NCI-H2029 treated with DMSO at 0.1 percent for 48 hours (cell line): ENCODE results near the gene RIMBP3B.
"Not testable (repeated sequence)": the region's sequence is repeated elsewhere in the genome, so short reads cannot be mapped to it uniquely, and the experiment has no call there.

ENCODE experiments used
- DNase-seq: peaks from one replicate; lab custom pipeline; 2025; lab: John Stamatoyannopoulos, UW

Gene RIMBP3B, protein sequence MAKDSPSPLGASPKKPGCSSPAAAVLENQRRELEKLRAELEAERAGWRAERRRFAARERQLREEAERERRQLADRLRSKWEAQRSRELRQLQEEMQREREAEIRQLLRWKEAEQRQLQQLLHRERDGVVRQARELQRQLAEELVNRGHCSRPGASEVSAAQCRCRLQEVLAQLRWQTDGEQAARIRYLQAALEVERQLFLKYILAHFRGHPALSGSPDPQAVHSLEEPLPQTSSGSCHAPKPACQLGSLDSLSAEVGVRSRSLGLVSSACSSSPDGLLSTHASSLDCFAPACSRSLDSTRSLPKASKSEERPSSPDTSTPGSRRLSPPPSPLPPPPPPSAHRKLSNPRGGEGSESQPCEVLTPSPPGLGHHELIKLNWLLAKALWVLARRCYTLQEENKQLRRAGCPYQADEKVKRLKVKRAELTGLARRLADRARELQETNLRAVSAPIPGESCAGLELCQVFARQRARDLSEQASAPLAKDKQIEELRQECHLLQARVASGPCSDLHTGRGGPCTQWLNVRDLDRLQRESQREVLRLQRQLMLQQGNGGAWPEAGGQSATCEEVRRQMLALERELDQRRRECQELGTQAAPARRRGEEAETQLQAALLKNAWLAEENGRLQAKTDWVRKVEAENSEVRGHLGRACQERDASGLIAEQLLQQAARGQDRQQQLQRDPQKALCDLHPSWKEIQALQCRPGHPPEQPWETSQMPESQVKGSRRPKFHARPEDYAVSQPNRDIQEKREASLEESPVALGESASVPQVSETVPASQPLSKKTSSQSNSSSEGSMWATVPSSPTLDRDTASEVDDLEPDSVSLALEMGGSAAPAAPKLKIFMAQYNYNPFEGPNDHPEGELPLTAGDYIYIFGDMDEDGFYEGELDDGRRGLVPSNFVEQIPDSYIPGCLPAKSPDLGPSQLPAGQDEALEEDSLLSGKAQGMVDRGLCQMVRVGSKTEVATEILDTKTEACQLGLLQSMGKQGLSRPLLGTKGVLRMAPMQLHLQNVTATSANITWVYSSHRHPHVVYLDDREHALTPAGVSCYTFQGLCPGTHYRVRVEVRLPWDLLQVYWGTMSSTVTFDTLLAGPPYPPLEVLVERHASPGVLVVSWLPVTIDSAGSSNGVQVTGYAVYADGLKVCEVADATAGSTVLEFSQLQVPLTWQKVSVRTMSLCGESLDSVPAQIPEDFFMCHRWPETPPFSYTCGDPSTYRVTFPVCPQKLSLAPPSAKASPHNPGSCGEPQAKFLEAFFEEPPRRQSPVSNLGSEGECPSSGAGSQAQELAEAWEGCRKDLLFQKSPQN (N-terminal part only)

DNA sequence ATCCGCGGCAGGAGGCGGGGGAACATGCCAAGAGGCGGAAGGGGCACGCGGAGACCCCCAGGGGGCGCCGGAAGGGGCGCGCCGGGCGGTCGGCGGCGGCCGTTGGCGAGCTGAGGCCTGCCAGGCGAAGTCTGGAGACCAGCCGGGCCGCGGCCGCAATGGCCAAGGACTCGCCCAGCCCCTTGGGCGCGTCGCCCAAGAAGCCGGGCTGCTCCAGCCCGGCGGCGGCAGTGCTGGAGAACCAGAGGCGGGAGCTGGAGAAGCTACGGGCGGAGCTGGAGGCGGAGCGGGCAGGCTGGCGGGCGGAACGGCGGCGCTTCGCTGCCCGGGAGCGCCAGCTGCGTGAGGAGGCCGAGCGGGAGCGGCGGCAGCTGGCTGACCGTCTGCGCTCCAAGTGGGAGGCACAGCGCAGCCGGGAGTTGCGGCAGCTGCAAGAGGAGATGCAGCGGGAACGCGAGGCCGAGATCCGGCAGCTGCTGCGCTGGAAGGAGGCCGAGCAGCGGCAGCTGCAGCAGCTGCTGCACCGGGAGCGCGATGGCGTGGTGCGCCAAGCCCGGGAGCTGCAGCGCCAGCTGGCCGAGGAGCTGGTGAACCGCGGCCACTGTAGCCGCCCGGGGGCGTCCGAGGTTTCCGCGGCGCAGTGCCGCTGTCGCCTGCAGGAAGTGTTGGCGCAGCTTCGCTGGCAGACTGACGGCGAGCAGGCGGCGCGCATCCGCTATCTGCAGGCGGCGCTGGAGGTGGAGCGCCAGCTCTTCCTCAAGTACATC lies at the start of gene RIMBP3B:
TSS of gene RIMBP3B (plus strand) at position 51 of the 767 bp plus-strand sequence. CDS start at position 159, 108 bp downstream.
- not testable (repeated sequence) for DNase-seq

DNA sequence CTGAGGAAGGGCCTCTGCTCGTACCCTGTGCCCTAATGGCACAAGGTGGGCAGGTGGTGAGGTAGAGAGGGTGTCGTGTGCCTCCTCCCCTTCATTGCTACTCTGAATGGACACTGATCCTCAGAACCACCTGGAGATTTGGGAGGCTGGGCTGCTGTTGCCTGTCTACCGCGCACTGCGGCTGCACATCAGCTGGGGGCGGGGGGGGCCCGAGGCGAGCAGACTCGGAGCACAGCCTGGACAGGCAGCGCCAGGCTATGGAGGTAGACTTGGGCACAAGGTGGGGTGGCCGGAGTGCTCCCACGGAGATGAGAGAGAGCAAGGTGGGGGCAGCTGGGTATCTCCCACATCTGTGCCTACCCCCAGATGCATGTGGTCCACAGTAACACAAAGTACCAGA lies 26.0 kb upstream of the RIMBP3B start:
- DNase-seq: not testable (repeated sequence)

DNA sequence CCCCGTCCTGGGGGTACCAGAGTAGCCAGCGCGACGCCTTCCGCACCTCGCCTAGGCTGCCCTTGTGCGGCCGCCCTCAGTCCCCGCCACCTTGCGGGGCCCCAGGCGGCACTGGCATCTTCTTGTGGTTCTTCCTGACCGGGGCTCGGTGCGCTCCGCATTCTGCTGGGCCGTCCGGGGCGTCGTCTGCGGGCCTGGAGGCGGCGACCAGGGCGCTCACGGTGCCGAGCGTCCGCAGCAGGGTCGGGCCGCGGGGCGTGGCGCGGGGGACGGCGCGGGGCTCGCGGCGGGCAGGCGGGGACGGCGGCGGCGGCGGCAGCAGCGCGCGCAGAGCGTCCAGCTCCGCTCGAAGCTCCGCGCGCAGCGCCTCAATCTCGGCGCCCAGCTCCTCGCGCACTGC lies 23.0 kb upstream of the RIMBP3B start:
- DNase-seq: not testable (repeated sequence)

- DNase-seq: not testable (repeated sequence)
Observed at GRCh38 chr22:21362473-21362872, 21.1 kb upstream of the RIMBP3B start.

GRCh38 chr22:21363061-21363460 lies 20.5 kb upstream of the RIMBP3B start:
- not testable (repeated sequence) for DNase-seq

DNA sequence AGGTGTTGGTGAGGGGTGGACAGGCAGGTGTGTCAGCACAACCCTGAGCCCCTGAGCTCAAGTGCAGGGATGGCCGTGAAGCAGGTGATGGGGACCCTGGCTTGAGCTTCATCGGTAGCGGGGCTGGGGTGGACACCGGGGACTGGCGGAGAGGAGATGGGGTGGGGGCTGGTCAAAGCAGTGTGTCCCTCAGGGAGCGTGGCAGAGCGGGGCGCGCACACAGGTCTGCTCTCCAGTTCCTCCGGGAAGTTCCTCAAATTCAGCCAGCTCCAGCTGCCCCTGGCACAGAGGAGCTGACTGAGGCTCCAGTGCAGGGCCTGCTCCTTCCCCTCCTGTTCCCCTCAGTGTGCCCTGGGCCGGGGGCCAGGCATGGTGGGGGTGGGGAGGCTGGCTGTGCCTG lies 19.7 kb upstream of the RIMBP3B start:
- not testable (repeated sequence) for DNase-seq

GRCh38 chr22:21364362-21364761 lies 19.2 kb upstream of the RIMBP3B start:
- not testable (repeated sequence) for DNase-seq

DNA sequence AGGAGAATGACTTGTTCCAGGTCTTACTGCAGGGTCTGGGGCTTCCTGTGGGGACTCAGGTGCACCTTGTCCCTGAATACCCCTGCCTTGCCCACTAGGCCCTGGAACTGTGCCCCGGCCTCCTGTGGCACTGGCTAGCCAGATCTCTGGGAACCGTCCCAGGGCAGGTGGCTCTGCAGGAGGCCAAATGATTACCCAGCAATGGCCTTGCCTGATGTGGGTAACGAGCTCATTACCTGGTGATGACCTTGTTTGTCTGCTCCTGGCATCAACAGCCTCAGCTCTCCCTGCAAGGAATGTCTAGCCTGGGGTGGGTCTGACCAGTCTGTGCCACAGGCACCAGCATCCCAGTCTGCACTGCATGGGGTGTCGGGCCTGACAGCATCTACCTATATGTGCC lies 18.2 kb upstream of the RIMBP3B start:
- not testable (repeated sequence) for DNase-seq

- DNase-seq: not testable (repeated sequence)
Observed at GRCh38 chr22:21368603-21369310, 14.8 kb upstream of the RIMBP3B start.

DNA sequence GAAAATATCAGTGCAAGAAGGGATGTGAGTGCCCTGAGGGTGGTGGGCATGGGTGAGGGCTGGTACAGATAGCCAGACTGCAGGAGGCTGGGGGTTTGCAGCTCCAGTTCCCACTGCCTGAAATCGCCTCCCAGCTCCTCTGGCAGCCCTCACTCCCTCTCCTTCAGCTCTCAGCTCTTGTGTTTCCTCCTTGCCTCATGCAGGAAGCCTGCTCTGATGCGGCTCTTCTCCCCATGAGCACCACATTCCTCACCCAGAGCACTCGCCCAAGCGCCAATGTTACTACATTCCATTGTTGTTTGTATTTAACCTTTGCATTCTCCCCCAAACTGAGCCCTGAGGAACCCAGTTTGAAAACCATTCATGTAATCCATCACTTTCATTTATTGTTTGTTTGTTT lies 7.7 kb upstream of the RIMBP3B start:
- not testable (repeated sequence) for DNase-seq

- DNase-seq: not testable (repeated sequence)
Observed at GRCh38 chr22:21384468-21385357, 1.2 kb downstream of the RIMBP3B start.

- DNase-seq: not testable (repeated sequence)
Observed at GRCh38 chr22:21389480-21389879, 5.9 kb downstream of the RIMBP3B start.

DNA sequence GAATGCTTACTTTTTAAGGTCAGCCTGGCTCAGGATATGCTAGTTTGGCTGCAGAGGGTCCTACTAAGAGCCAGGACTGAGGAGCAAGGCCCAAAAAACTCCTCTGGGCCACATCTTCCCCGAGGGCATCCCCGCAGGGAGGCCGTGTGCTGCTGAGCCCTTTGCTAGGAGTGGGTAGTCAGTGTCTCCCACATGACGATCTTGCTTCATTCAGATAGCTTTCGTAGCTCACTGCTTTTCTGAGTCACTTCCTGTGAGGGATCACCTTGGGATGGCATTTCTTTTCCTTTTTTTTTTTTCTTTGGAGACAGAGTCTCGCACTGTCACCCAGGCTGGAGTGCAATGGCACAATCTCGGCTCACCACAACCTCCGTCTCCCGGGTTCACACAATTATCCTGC lies 6.5 kb downstream of the RIMBP3B start:
- not testable (repeated sequence) for DNase-seq

GRCh38 chr22:21394613-21395012 lies 11.1 kb downstream of the RIMBP3B start:
- DNase-seq: not testable (repeated sequence)

DNA sequence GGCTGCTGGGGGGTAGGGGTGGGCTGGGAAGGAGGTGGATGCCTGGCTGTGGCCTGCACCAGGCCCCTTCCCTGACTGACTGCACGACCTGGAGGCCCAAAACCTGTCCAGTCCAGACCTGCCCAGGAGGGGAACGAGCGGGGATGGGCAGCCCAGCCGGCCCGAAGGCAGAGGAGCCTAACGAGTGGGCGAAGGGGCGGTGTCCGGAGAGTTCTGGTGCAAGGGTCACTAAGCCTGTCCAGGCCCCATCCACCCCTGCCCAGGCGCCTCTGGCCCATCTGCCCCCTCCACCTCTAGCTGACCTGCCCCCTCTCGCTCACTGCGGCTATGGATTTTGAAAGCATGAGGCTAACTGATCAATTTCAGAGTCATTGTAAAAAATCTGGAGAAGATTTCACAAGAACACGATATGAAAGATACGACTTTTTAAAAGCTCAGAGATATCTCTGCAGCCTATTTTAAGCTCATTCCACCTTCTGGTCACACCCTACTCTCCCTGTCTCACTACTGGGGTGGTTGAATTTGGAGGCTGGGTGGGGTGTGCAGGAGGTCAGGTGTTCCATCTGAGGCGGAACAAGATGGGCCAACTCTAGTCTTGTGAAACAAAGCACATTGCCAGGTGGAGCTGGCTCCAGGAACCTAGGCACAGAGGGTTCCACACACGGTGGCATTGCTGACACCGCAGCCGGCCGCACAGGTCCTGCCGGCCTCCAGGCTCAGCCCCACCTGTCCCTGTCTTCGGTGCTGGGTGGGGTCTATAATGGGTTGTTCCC lies 17.8 kb downstream of the RIMBP3B start:
- DNase-seq: not testable (repeated sequence)

GRCh38 chr22:21402763-21403314 lies 19.3 kb downstream of the RIMBP3B start:
- DNase-seq: not testable (repeated sequence)

DNA sequence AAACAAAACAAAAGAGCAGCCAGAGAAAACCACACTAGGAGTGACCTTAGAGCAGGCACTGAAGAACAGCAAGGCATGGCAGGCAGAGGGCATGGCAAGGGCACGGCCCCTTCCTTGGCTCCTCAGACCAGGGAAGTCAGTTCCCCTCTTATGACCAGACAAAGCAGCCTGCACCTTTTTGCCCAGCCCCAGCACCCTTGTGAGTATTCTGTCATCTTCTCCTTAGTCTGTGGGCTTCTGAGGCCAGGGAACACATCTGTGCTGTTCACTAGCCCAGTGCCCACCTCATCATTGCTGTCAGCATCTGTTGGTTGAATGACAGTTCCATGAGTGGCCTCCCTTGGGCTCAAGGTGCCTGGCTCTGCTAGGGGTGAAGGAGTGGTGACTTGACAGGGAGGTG lies 23.6 kb downstream of the RIMBP3B start:
- DNase-seq: not testable (repeated sequence)

DNA sequence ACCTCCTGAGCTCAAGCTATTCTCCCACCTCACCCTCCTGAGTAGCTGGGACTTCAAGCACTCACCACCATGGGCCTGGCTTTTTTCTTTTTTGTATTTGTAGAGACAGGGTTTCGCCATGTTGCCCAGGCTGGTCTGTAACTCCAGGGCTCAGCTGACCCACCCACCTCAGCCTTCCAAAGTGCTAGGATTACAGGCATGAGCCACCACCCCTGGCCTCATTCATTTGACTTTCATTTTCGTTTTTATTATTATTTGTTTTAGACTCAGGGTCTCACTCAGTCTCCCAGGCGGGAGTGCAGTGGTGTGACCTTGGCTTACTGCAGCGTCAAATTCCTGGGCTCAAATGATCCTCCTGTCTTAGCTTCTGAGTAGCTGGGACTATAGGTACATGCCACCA lies 24.2 kb downstream of the RIMBP3B start:
- DNase-seq: not testable (repeated sequence)
